Nephron (organoid): ENCODE results near the gene SDF4.
A peak's percentile ranks its signal among the peaks of the same experiment; 100 is the strongest.
"Not testable (repeated sequence)": the region's sequence is repeated elsewhere in the genome, so short reads cannot be mapped to it uniquely, and the experiment has no call there.

Experiments
- H3K27ac Mint-ChIP-seq, 3 experiments: 2 replicates each; pipeline ENCODE4 v1.8.0; 2020; ENCODE audit warnings: mixed read lengths in 3 of 3, mild to moderate bottlenecking in 2 of 3, moderate library complexity in 1 of 3
- H3K27me3 Mint-ChIP-seq: 2 replicates; pipeline ENCODE4 v1.8.0; 2021; ENCODE audit warnings: low read depth, mild to moderate bottlenecking, moderate library complexity, mixed read lengths
- H3K36me3 Mint-ChIP-seq: 2 replicates; pipeline ENCODE4 v1.8.0; 2020; ENCODE audit warnings: low read depth, mixed read lengths
- H3K4me1 Mint-ChIP-seq: 2 replicates; pipeline ENCODE4 v1.8.0; 2020; ENCODE audit warnings: mixed read lengths
- H3K4me3 Mint-ChIP-seq, 3 experiments: 2 replicates each; pipeline ENCODE4 v1.8.0; 2020; ENCODE audit warnings: mild to moderate bottlenecking in 3 of 3, mixed read lengths in 3 of 3, moderate library complexity in 2 of 3
- H3K9me3 Mint-ChIP-seq: 2 replicates; pipeline ENCODE4 v1.8.0; 2020; ENCODE audit warnings: mixed read lengths
- CTCF ChIP-seq, 3 experiments: fragments of 200-600 bp; sonication (generic); IDR thresholded peaks; one replicate each; pipeline ENCODE4 v1.5.0; 2021; ENCODE audit warnings: antibody characterized with exemption in 3 of 3; ENCODE audit not compliant: unreplicated experiment in 3 of 3

The SDF4 gene

GRCh38 chr1:1199141-1199960 is 32.5 kb downstream of the SDF4 start:
- no peak for TF ChIP-seq CTCF (IDR thresholded peaks at IDR 0.05; ENCODE audit: unreplicated experiment in 3 of 3)
- H3K27ac Mint-ChIP-seq: no peak overlapping the region
- peaks cover 3% of the 10 kb centered on the region for H3K27me3 Mint-ChIP-seq
- no peaks in the 10 kb centered on the region for H3K4me1 Mint-ChIP-seq
- H3K9me3 Mint-ChIP-seq: peaks cover 14% of the 10 kb centered on the region
- peaks cover 4% of the 10 kb centered on the region for H3K36me3 Mint-ChIP-seq
- peak overlapping the region; percentile 35 to 59 (median 39) for H3K4me3 Mint-ChIP-seq

- TF ChIP-seq CTCF (IDR thresholded peaks at IDR 0.05; ENCODE audit: unreplicated experiment in 3 of 3): no peak
- H3K36me3 Mint-ChIP-seq: peaks cover 7% of the 10 kb centered on the region
- peaks cover 17% of the 10 kb centered on the region for H3K9me3 Mint-ChIP-seq
- H3K4me1 Mint-ChIP-seq: no peaks in the 10 kb centered on the region
- H3K27ac Mint-ChIP-seq: no peak overlapping the region
- peaks cover 3% of the 10 kb centered on the region for H3K27me3 Mint-ChIP-seq
- no peak overlapping the region for H3K4me3 Mint-ChIP-seq
These were observed 33.2 kb downstream of the SDF4 start for GRCh38 chr1:1198423-1199140.

- H3K27me3 Mint-ChIP-seq: peaks cover 3% of the 10 kb centered on the region
- H3K4me1 Mint-ChIP-seq: no peaks in the 10 kb centered on the region
- H3K4me3 Mint-ChIP-seq: no peak overlapping the region
- peaks cover 7% of the 10 kb centered on the region for H3K36me3 Mint-ChIP-seq
- H3K9me3 Mint-ChIP-seq: peaks cover 17% of the 10 kb centered on the region
- TF ChIP-seq CTCF (IDR thresholded peaks at IDR 0.05; ENCODE audit: unreplicated experiment in 3 of 3): no peak
- no peak overlapping the region for H3K27ac Mint-ChIP-seq
These were observed 34.0 kb downstream of the SDF4 start for GRCh38 chr1:1197551-1198422.

- no peak overlapping the region for H3K27ac Mint-ChIP-seq
- TF ChIP-seq CTCF (IDR thresholded peaks at IDR 0.05; ENCODE audit: unreplicated experiment in 3 of 3): no peak
- peaks cover 3% of the 10 kb centered on the region for H3K27me3 Mint-ChIP-seq
- no peak overlapping the region for H3K4me3 Mint-ChIP-seq
- H3K9me3 Mint-ChIP-seq: peaks cover 18% of the 10 kb centered on the region
- H3K4me1 Mint-ChIP-seq: no peaks in the 10 kb centered on the region
- H3K36me3 Mint-ChIP-seq: peaks cover 8% of the 10 kb centered on the region
These were observed 34.7 kb downstream of the SDF4 start for GRCh38 chr1:1197188-1197500.

GRCh38 chr1:1196431-1197187 is 35.2 kb downstream of the SDF4 start:
- Mint-ChIP-seq H3K4me3 (no peak overlapping the region), H3K36me3 (peaks cover 13% of the 10 kb centered on the region), H3K9me3 (peaks cover 23% of the 10 kb centered on the region), H3K27ac (no peak overlapping the region), H3K27me3 (peaks cover 6% of the 10 kb centered on the region), H3K4me1 (no peaks in the 10 kb centered on the region)
- no peak for TF ChIP-seq CTCF (IDR thresholded peaks at IDR 0.05; ENCODE audit: unreplicated experiment in 3 of 3)

- peaks cover 13% of the 10 kb centered on the region for H3K36me3 Mint-ChIP-seq
These were observed 36.1 kb downstream of the SDF4 start for GRCh38 chr1:1195726-1196125.

More at GRCh38 chr1:1195726-1196125, 36.1 kb downstream of the SDF4 start:
- not testable (repeated sequence) for H3K27me3 Mint-ChIP-seq, H3K4me3 Mint-ChIP-seq, H3K4me1 Mint-ChIP-seq, H3K27ac Mint-ChIP-seq
- H3K9me3 Mint-ChIP-seq: peaks cover 26% of the 10 kb centered on the region
